Aorta (tissue), 5 donors: ENCODE measurements around the gene PIK3C3. TPM values are rescaled to one million over a fixed set of nuclear protein-coding genes. Genes with fewer than 3 reads are reported as not detected.
"Not testable (repeated sequence)": the region's sequence is repeated elsewhere in the genome, so short reads cannot be mapped to it uniquely, and the experiment has no call there.

Experiments used
- ATAC-seq: fragments of 200-7000 bp; cut with Tn5 transposase; one replicate; pipeline ENCODE4 v1.9.1; 2022; ENCODE audit warnings: moderate library complexity; ENCODE audit not compliant: low FRiP score
- DNase-seq, 2 donors: peaks; one replicate each; pipeline ENCODE4 v3.0.0-alpha.2; 2020
- H3K27ac ChIP-seq, 2 donors: one replicate each; pipeline ENCODE4 v1.5.1; 2013; ENCODE audit warnings: low read length in 2 of 2, mild to moderate bottlenecking in 2 of 2, moderate library complexity in 2 of 2, control low read depth in 1 of 2, inconsistent platforms in 1 of 2, low read depth in 1 of 2
- H3K27me3 ChIP-seq, 2 donors: one replicate each; pipeline ENCODE4 v1.6.1; 2013; ENCODE audit warnings: control low read depth in 1 of 2, low read length in 1 of 2, mild to moderate bottlenecking in 1 of 2, moderate library complexity in 1 of 2; ENCODE audit not compliant: insufficient read depth in 2 of 2, control insufficient read depth in 1 of 2
- H3K36me3 ChIP-seq, 2 donors: one replicate each; pipeline ENCODE4 v1.6.1; 2013; ENCODE audit warnings: control low read depth in 1 of 2, low read length in 1 of 2, mild to moderate bottlenecking in 1 of 2; ENCODE audit not compliant: insufficient read depth in 2 of 2, control insufficient read depth in 1 of 2
- H3K4me1 ChIP-seq, 2 donors: one replicate each; pipeline ENCODE4 v1.6.1; 2013; ENCODE audit warnings: low read length in 2 of 2, control low read depth in 1 of 2, mild to moderate bottlenecking in 1 of 2, moderate library complexity in 1 of 2; ENCODE audit not compliant: insufficient read depth in 2 of 2, control insufficient read depth in 1 of 2
- H3K4me3 ChIP-seq, 2 donors: one replicate each; pipeline ENCODE4 v1.5.1; 2013; ENCODE audit warnings: low read length in 2 of 2, control low read depth in 1 of 2, mild to moderate bottlenecking in 1 of 2
- H3K9me3 ChIP-seq: one replicate; pipeline ENCODE4 v1.6.1; 2013; ENCODE audit warnings: mild to moderate bottlenecking, low read length; ENCODE audit not compliant: control insufficient read depth
- WGBS, 2 donors: extraction: QIAGEN DNeasy Blood & Tissue Kit; methylation state at CpG; one replicate each; pipeline ENCODE4 v1.1.7; 2013; 5-methylcytosine and 5-hydroxymethylcytosine counted together
- intact Hi-C, 2 donors: fragments of 100-400 bp; cut with DNase I; formaldehyde crosslinking; loops; one replicate each; pipeline versions ENCODE4 v1.14.2 to v1.15.0; 2022
- polyA plus RNA-seq, 2 donors: library from polyadenylated mRNA; stranded (reverse); fragments of 200-250 nt; gene quantifications; one replicate each; pipeline ENCODE4 v1.2.3, GENCODE V29; 2013
- total RNA-seq, 2 donors: library from RNA; stranded (reverse); fragmentation: NEBNext Ultra II Directional; extraction: Animal tissue kit (Norgen Biotek cat#: 25700); gene quantifications; one replicate each; pipeline ENCODE4 v1.2.1, GENCODE V29; 2021
- donor health status: healthy with polysubstance abuse.
- donor health status: Bipolar disorder and iron deficiency.
- donor health status: DM: no; HTN: no; CAD: no.
- donor health status: DM: no; HTN: no; CAD: no.
- donor health status: DM: yes; HTN: yes; CAD: no.

The PIK3C3 gene
- total and polyA plus RNA-seq, 4 donors = 20.0 to 63.9 (median 49.5) TPM

DNA sequence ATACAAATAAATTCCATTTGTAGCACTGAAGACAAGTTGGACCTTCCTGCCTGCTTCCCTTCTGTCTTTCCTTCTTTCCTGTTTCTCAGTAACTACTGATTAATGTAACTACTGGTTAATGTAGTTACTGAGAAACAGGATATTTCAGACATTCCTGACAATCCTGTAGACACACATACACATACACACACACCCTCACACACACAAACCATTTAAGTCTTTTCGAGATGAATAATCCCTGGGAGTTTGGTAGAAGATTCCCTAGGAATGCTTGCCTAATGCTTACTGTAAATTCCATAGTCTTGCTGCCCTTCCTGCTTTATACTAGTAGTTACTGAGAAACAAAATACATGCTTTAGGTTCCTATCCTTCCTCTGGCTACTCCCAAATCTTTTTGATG lies 83.9 kb downstream of the PIK3C3 start:
- Histone ChIP-seq H3K36me3 (peaks cover 6% of the 10 kb centered on the region in 2 donors), H3K27ac (no peak overlapping the region), H3K4me1 (no peaks in the 10 kb centered on the region), H3K27me3 (no peaks in the 10 kb centered on the region), H3K9me3 (no peaks in the 10 kb centered on the region), H3K4me3 (no peak overlapping the region)
- intact Hi-C loops = no loop called here
- ATAC-seq = no peak
- DNase-seq = no peak
- 18 to 30% methylated on average over 1 of the region's 1 CpG for WGBS, 2 donors

DNA sequence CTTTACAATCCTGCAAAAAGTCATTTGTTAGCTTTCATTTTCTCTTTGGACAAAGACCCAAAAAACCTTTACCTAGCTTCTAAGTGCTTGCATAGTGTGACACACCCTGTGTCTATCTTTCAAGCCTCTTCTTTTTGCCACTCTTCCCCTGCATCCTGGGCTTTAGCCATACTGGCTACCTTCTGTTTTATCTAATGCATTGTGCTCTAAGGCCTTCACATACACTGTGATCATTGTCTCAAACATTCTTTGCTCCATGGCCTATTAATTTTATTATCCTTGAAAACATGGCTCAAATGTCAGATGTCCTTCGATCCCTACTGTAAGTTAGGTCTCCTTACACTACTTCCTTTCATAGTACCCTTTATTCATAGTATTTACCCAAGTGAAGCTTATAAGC lies 84.4 kb downstream of the PIK3C3 start:
- Histone ChIP-seq H3K4me3 (no peak overlapping the region), H3K27ac (no peak overlapping the region), H3K27me3 (no peaks in the 10 kb centered on the region), H3K4me1 (no peaks in the 10 kb centered on the region), H3K36me3 (peaks cover 6% of the 10 kb centered on the region in 2 donors), H3K9me3 (no peaks in the 10 kb centered on the region)
- ATAC-seq = no peak
- no peak for DNase-seq
- 92 to 94% methylated on average over 1 of the region's 1 CpG for WGBS, 2 donors
- intact Hi-C loops = no loop called here

DNA sequence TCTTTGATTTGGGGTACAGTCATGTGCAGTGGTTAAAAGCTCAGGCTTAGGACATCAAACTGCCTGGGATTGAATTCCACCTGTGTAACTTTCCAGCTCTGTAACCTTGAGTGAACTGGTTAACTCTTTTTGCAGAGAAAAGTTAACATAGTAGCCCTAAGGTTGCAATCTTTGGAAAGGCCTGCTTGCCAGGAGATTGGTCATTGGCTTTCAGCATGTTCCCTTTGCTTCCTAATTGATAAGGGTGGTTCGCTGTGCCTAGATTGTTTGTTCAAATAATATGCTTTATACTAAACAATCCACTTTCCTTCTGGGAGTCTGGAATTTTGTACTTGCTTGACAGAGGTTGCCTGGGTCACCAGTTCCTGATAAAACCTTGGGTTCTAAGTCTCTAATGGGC lies 86.8 kb downstream of the PIK3C3 start:
- peaks cover 4 to 6% of the 10 kb centered on the region in 2 donors for H3K36me3 ChIP-seq
- H3K9me3 ChIP-seq = no peaks in the 10 kb centered on the region
- H3K4me3 ChIP-seq = no peak overlapping the region
- ATAC-seq = no peak
- WGBS, 2 donors = 18 to 27% methylated on average over 1 of the region's 1 CpG
- H3K27me3 ChIP-seq = no peaks in the 10 kb centered on the region
- intact Hi-C loops = no loop called here
- H3K4me1 ChIP-seq = no peaks in the 10 kb centered on the region
- no peak overlapping the region for H3K27ac ChIP-seq
- DNase-seq = no peak

DNA sequence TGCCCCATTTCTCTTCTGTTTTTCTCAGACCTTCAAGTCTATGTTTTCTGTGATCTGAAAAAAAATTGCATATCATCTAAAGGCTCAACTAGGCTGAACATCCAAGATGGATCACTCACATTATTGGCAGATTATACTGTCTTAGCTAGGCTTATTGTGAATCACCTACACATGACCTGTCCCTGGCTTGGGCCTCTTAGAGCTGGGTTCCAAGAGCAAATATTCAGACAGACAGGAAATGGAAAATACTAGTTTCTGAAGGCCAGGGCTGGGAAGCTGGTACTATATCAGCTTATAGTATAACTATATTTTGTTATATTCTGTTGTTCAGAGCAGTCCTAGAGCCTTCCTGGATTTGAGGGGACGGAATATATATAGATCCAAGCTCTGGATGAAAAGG lies 90.3 kb downstream of the PIK3C3 start:
- no peak overlapping the region for H3K4me3 ChIP-seq
- H3K36me3 ChIP-seq = peaks cover 0 to 3% of the 10 kb centered on the region in 2 donors
- H3K27me3 ChIP-seq = no peaks in the 10 kb centered on the region
- 95 to 97% methylated on average over 1 of the region's 1 CpG for WGBS, 2 donors
- intact Hi-C loops = no loop called here
- ATAC-seq (no peak), DNase-seq (no peak)
- H3K27ac ChIP-seq = no peak overlapping the region
- no peaks in the 10 kb centered on the region for H3K4me1 ChIP-seq
- no peaks in the 10 kb centered on the region for H3K9me3 ChIP-seq

DNA sequence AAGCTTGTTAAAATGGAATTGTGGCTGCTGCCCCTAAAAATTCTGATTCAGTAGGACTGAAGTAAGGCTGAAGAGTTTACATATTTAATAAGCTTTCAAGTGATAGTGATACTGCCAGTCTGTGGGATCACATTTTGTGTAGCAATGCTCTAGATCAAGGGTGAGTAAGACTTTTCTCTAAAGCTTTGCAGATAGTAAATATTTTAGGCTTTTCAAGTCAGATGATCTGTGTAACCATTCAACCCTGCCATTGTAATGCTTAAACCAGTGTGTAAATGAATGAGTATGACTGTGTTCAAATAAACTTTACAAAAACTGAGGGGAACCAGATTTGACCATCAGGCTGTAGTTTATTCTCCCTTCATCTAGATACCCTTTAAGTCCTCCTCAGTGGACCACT lies 92.7 kb downstream of the PIK3C3 start:
- intact Hi-C loops = no loop called here

DNA sequence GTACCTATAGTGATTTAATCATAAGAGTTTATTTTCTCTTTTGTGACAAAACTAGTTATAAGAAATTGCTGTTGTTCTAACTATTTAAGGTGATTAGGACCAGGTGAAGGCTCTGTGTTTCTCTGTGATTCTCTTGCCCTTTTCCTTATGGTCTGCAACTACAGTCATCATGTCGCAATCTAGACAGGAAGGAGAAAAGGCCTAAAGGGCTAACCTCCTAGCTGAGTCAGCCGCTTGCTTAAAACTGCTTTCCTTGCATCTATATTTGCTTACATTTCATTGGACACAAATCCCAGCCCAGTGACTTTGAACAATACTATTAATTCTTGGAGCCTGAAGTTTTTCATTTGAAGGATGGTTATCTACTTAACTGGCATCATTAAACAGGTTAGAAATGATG lies 93.1 kb downstream of the PIK3C3 start:
- H3K9me3 ChIP-seq = no peaks in the 10 kb centered on the region
- intact Hi-C loops = no loop called here
- H3K4me1 ChIP-seq = no peaks in the 10 kb centered on the region
- H3K36me3 ChIP-seq = no peaks in the 10 kb centered on the region
- DNase-seq = no peak
- no peaks in the 10 kb centered on the region for H3K27me3 ChIP-seq
- no peak for ATAC-seq
- 83 to 86% methylated on average over 2 of the region's 2 CpGs for whole genome bisulfite sequencing, 2 donors
- no peak overlapping the region for H3K4me3 ChIP-seq
- no peak overlapping the region for H3K27ac ChIP-seq

More for the DNA sequence above, 92.7 kb downstream of the PIK3C3 start:
- DNase-seq (no peak), ATAC-seq (no peak)
- Histone ChIP-seq H3K27me3 (no peaks in the 10 kb centered on the region), H3K36me3 (no peaks in the 10 kb centered on the region), H3K4me1 (no peaks in the 10 kb centered on the region), H3K27ac (no peak overlapping the region), H3K9me3 (no peaks in the 10 kb centered on the region), H3K4me3 (no peak overlapping the region)

DNA sequence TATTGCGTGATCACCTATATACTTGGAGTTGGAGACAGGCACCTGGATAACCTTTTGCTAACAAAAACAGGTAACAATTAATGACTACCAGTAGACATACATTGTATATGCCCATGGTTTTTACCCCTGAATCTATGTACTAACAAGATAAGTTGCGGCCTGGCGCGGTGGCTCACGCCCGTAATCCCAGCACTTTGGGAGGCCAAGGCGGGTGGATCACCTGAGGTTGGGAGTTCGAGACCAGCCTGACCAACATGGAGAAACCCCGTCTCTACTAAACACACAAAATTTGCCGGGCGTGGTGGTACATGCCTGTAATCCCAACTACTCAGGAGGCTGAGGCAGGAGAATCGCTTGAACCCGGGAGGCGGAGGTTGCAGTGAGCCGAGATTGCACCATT lies 94.5 kb downstream of the PIK3C3 start:
- H3K27ac ChIP-seq, H3K4me3 ChIP-seq, ATAC-seq, H3K9me3 ChIP-seq, H3K4me1 ChIP-seq, H3K27me3 ChIP-seq, DNase-seq, H3K36me3 ChIP-seq, intact Hi-C loops: not testable (repeated sequence)
- WGBS, 2 donors = 97 to 98% methylated on average over 15 of the region's 15 CpGs

DNA sequence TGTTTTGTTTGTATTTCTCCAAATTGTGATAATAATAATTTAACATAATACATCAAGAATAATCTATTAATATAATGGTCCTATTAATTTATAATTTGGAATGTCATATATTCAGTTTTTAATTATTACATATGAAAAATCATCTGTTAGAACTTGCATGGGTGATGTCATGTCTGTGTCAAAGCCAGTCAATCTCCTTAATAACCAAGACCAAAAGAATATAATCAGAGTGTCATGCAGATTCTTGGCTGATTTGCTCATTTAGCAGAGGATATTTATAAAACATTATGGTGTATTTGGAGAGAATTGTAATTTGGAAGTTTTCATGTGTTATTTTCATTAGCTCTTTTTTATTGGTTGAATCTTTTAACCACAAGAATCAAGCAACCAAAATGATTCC lies 96.4 kb downstream of the PIK3C3 start:
- H3K9me3 ChIP-seq = no peaks in the 10 kb centered on the region
- H3K27ac ChIP-seq = no peak overlapping the region
- H3K27me3 ChIP-seq = no peaks in the 10 kb centered on the region
- no peak overlapping the region for H3K4me3 ChIP-seq
- H3K36me3 ChIP-seq = no peaks in the 10 kb centered on the region
- intact Hi-C loops = no loop called here
- DNase-seq (no peak), ATAC-seq (no peak)
- H3K4me1 ChIP-seq = no peaks in the 10 kb centered on the region

DNA sequence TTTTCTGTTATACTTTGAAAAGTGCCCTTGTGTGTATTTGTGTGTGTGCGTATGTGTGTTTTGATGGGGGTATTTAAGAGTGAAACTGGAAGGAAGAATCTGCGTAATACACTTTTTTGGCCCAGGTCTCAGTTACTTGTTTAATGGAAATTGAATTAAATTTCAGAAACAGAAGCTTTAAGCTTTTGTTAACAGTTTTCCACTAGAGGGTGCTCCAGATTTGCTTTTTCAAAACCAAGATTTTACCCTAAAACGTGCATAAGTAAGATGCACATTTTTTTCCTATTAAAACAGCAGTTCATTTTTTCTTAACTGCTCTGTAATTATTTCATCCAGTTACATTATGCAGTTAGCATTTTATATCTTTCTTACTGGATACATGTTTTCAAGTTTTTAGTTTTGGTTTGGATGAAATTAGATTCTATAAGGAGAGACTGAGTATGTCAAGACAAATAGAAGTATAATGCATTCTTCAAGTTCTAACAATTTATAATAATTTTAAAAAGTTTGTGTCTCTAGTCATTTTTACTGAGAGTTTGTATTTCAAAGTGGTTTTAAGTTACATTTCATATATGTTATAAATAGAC lies 97.2 kb downstream of the PIK3C3 start:
- no peak for DNase-seq
- Histone ChIP-seq H3K27ac (no peak overlapping the region), H3K36me3 (no peaks in the 10 kb centered on the region), H3K27me3 (no peaks in the 10 kb centered on the region), H3K9me3 (no peaks in the 10 kb centered on the region), H3K4me3 (no peak overlapping the region), H3K4me1 (no peaks in the 10 kb centered on the region)
- intact Hi-C loops = no loop called here
- no peak for ATAC-seq
- 57 to 77% methylated on average over 3 of the region's 3 CpGs for WGBS, 2 donors
